ENCODE data around the gene CEACAM18. TPM values are rescaled to one million over a fixed set of nuclear protein-coding genes. Genes with fewer than 3 reads are reported as not detected.

Gene CEACAM18
- total and polyA plus RNA-seq, 2 donors (not counting 1 experiment from before 2014, with no cell fraction given), result not detected

Small RNA genes within 50 kb of the gene (small RNA-seq; reads per million reads assigned to genes)
- not detected for gene AC020914.3 (ENCODE audit: insufficient read length, low read depth, low replicate concordance)
- not detected for gene AC020914.5 (ENCODE audit: insufficient read length, low read depth, low replicate concordance)

Other genes starting within 250 kb of the CEACAM18 start
- gene SIGLECL1, start 227.5 kb upstream of the CEACAM18 start, total RNA-seq, result not detected in 2 replicates
- gene SIGLECL1, start 227.5 kb upstream of the CEACAM18 start, polyA plus RNA-seq, result not detected in 2 replicates
- gene IGLON5, start 166.9 kb upstream of the CEACAM18 start, total RNA-seq, result not detected in 2 replicates
- gene IGLON5, start 166.9 kb upstream of the CEACAM18 start, polyA plus RNA-seq, result not detected in 2 replicates
- 1.7 and 1.8 TPM in 2 replicates for gene VSIG10L, start 136.4 kb upstream of the CEACAM18 start, total RNA-seq
- 1.3 and 1.4 TPM in 2 replicates for gene VSIG10L, start 136.4 kb upstream of the CEACAM18 start, polyA plus RNA-seq
- 33.3 and 38.6 TPM in 2 replicates for gene ETFB, start 112.2 kb upstream of the CEACAM18 start, total RNA-seq
- 72.4 and 76.5 TPM in 2 replicates for gene ETFB, start 112.2 kb upstream of the CEACAM18 start, polyA plus RNA-seq
- 0.87 and 1.9 TPM in 2 replicates for gene CLDND2, start 109.5 kb upstream of the CEACAM18 start, total RNA-seq
- gene CLDND2, start 109.5 kb upstream of the CEACAM18 start, polyA plus RNA-seq, result 0.14 TPM in 1 of 2 replicates, not detected in the other
- 1.9 and 2.6 TPM in 2 replicates for gene NKG7, start 105.9 kb upstream of the CEACAM18 start, total RNA-seq
- gene NKG7, start 105.9 kb upstream of the CEACAM18 start, polyA plus RNA-seq, result 6.6 and 10.1 TPM in 2 replicates
- not detected in 2 replicates for gene LIM2, start 90.6 kb upstream of the CEACAM18 start, total RNA-seq
- not detected in 2 replicates for gene LIM2, start 90.6 kb upstream of the CEACAM18 start, polyA plus RNA-seq
- not detected in 2 replicates for gene C19orf84, start 87.9 kb upstream of the CEACAM18 start, total RNA-seq
- gene C19orf84, start 87.9 kb upstream of the CEACAM18 start, polyA plus RNA-seq, result not detected in 2 replicates
- 49.1 and 49.4 TPM in 2 replicates for gene SIGLEC10, start 60.9 kb upstream of the CEACAM18 start, total RNA-seq
- gene SIGLEC10, start 60.9 kb upstream of the CEACAM18 start, polyA plus RNA-seq, result 75.4 and 87.6 TPM in 2 replicates
- gene SIGLEC8, start 20.1 kb upstream of the CEACAM18 start, total RNA-seq, result not detected in 2 replicates
- gene SIGLEC8, start 20.1 kb upstream of the CEACAM18 start, polyA plus RNA-seq, result not detected in 2 replicates
- not detected in 2 replicates for gene SIGLEC12, start 23.3 kb downstream of the CEACAM18 start, total RNA-seq
- gene SIGLEC12, start 23.3 kb downstream of the CEACAM18 start, polyA plus RNA-seq, result 0.12 and 0.24 TPM in 2 replicates
- gene SIGLEC6, start 53.1 kb downstream of the CEACAM18 start, total RNA-seq, result 21.2 and 28.9 TPM in 2 replicates
- gene SIGLEC6, start 53.1 kb downstream of the CEACAM18 start, polyA plus RNA-seq, result 12.3 and 35.4 TPM in 2 replicates
- gene ZNF175, start 92.7 kb downstream of the CEACAM18 start, total RNA-seq, result 31.3 and 33.0 TPM in 2 replicates
- 3.2 and 4.6 TPM in 2 replicates for gene ZNF175, start 92.7 kb downstream of the CEACAM18 start, polyA plus RNA-seq
- gene SIGLEC5, start 151.9 kb downstream of the CEACAM18 start, total RNA-seq, result 0.84 and 2.1 TPM in 2 replicates
- 0.12 TPM in 1 of 2 replicates, not detected in the other for gene SIGLEC5, start 151.9 kb downstream of the CEACAM18 start, polyA plus RNA-seq
- 9.2 and 11.2 TPM in 2 replicates for gene SIGLEC14, start 168.3 kb downstream of the CEACAM18 start, total RNA-seq
- gene SIGLEC14, start 168.3 kb downstream of the CEACAM18 start, polyA plus RNA-seq, result 0.29 and 30.0 TPM in 2 replicates
- 2.8 and 4.0 TPM in 2 replicates for gene SPACA6, start 214.8 kb downstream of the CEACAM18 start, total RNA-seq
- gene SPACA6, start 214.8 kb downstream of the CEACAM18 start, polyA plus RNA-seq, result 3.3 and 4.9 TPM in 2 replicates
- gene HAS1, start 245.5 kb downstream of the CEACAM18 start, total RNA-seq, result not detected in 2 replicates
- not detected in 2 replicates for gene HAS1, start 245.5 kb downstream of the CEACAM18 start, polyA plus RNA-seq

Measured in B cell (primary cell).